ENCODE data around the gene PPY.

DNA sequence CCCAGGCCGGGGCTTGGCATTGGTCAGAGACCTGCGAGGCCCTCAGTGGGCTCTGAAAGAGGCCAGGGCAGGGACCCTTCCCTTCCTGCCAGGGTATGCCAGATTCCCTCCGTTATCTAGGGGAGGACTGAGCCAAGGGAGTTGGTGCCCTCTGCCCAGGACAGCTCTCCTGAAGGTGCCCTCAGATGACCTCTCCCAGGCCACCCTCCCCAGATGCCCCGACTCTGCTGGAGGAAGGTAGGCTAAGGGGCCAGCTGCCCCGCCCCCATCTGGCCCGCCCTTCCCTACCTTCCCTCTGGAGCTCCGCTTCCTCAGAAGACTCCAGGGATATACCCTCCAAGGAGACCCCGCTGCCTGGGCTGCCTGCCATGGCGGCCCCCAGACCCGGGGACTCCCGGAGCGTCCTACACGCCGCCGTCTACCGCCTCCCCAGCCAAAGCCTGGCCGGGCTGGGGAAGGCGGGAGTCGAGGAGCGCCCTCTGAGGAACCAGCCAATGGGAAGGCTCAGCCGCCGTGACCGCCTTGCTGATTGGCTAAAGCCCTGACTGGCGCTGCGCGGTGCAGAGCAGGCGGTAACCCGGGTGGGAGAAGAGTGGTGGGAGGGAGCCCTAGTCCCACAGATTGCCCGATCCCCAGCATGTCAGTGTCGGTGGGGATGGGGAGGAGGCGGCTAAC is 42.0 kb downstream of the PPY start:
- TF ChIP-seq, protein P1, sequence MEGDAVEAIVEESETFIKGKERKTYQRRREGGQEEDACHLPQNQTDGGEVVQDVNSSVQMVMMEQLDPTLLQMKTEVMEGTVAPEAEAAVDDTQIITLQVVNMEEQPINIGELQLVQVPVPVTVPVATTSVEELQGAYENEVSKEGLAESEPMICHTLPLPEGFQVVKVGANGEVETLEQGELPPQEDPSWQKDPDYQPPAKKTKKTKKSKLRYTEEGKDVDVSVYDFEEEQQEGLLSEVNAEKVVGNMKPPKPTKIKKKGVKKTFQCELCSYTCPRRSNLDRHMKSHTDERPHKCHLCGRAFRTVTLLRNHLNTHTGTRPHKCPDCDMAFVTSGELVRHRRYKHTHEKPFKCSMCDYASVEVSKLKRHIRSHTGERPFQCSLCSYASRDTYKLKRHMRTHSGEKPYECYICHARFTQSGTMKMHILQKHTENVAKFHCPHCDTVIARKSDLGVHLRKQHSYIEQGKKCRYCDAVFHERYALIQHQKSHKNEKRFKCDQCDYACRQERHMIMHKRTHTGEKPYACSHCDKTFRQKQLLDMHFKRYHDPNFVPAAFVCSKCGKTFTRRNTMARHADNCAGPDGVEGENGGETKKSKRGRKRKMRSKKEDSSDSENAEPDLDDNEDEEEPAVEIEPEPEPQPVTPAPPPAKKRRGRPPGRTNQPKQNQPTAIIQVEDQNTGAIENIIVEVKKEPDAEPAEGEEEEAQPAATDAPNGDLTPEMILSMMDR (IDR thresholded peaks at IDR 0.05; ENCODE audit: low read length), result no peak
- no peak for TF ChIP-seq EZH2 (optimal IDR thresholded peaks at IDR 0.05; ENCODE audit: low read depth, low read length)

Measured in MM.1S (cell line).